Measurements from ENCODE around the gene M1AP. TPM values are rescaled to one million over a fixed set of nuclear protein-coding genes. Genes with fewer than 3 reads are reported as not detected.
A peak's percentile ranks its signal among the peaks of the same experiment; 100 is the strongest.

M1AP gene
- total RNA-seq, 1 experiment from 2014 or later: not detected

DNA sequence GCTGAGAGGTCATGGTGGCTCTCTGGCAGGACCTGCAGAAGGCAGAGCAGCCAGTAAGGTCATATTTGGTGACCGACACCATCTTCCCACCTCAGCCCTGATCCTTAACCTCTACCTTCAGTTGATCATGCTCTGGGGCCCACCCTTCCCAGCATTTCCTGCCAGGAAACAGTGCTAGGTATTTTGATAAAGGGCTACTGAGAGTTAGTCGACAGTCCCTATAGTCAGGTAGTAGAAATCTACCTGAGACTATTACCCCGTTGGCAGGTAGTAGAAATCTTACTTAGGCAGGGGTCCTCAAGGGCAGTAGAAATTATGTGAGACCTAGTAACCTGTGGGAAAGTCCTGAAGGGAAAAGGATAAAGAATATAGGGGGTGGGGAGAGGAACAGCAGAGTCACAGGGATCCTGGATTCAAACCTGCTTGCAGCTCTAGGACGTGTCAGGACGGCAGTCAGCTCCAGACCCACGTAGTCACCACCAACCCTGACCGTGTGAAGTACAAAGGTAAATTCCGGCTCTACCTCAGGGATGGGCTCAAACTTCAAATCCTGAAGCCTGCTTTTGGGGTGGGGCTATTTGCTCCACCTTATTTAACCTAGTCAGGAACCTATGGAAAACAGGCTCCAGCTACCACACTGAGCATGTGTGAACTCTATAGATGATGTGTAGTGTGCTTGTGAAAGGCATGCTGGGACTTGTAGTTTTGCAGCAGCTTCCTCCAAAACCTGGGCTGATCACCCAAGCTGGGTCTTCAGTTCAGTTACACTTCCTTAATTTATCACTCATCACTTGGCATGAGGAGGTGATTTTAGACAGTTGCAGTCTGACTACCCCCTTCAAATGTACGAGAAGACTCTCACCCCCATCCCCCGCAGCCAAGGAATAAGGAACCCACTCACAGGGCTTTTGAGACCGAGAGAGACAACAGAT lies 122.1 kb downstream of the M1AP start, which contains the start of gene DQX1:
Gene DQX1, minus strand, starts transcription at position 515 of the 932 bp plus-strand sequence. Its CDS starts 502 bp downstream, at position 13.
- DNase-seq (ENCODE audit: low spot score): peak; percentile 19

GRCh38 chr2:74524955-74525716 lies 123.0 kb downstream of the M1AP start:
- no peak for DNase-seq (ENCODE audit: low spot score)

DNA sequence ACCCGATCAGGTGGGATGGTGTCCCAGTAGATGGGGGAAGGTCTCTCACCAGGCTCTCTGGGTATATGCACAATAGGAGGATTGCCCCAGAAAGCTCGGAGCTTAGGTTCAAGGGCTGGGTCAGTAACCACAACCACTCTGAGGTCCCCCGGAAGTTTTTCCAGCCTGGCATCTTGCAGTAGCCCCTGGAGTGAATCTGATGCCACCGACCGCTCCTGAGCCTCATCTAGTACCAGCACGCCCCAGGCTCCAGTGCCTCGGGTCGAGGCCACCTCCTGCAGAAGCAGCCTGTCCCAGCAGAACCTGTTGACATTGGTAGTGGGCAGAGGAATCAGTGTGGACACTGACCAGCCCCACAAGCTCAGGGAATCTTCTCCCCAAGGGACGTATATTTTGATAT lies 124.1 kb downstream of the M1AP start:
- no peak for DNase-seq (ENCODE audit: low spot score)

GRCh38 chr2:74522516-74522915 lies 125.6 kb downstream of the M1AP start:
- no peak for DNase-seq (ENCODE audit: low spot score)

DNA sequence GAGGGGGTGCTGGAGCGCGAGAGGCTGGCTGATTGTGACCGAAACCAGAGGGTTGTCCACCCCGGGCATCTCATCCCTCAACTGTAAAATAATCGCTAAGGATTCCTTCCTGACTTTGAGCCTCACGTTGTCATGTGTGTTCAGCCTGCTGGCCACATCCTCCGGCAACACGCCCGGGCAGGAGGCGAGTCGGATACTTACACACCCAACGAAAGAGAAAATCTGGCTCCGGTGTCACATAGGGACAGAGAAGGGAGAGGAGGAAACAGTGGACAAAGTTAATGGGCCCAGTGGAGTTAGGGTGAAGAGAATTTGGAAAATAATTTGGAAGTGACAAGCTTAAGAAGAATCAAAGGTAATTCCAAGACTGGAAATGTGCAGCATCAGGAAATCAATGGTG lies 131.5 kb downstream of the M1AP start:
- DNase-seq (ENCODE audit: low spot score): no peak

- DNase-seq (ENCODE audit: low spot score): no peak
These were observed 132.0 kb downstream of the M1AP start for GRCh38 chr2:74515981-74516633.

- no peak for DNase-seq (ENCODE audit: low spot score)
These were observed 132.7 kb downstream of the M1AP start for GRCh38 chr2:74515271-74515980.

- no peak for DNase-seq (ENCODE audit: low spot score)
These were observed 133.5 kb downstream of the M1AP start, which contains the start of gene TLX2 for GRCh38 chr2:74514368-74515270. TSS of gene TLX2 (plus strand) at chr2:74514450. CDS start at chr2:74514807, 357 bp downstream.

DNA sequence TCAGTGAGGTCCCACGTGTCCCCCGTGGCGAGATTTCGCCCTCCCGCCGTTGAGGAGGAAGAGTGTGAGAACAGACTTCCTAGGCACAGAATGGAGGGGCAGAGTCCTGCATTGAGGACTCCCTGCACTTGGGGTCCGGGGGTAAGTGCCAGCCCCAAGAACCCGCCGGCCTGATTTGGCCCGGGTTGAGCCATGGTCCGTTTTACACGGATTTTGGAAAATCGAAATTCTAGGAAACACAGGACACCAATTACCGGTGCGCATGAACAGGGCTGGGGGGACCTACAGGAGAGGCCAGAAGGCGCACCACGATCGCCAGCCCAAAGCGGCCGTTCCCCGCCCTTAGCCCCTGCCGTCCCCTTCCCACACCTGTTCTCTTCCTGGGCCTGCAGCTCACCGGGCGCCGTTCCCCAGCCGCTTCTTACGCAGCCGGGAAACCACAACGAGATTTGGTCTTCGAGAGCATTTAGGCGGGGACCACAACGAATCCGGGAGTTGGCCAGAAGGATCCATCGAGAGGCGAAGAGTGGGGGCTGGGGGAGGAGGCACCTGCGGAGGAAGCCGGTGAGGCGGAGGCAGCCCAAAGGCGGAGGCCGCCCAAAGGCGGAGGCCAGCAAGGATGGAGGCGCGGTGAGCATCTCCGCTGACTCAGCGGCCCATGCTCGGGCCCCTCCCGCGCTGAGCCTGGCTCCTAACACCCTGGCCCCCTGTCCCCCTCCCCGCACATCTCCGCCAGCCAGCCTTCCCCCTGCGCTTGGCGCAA lies 134.3 kb downstream of the M1AP start:
- no peak for DNase-seq (ENCODE audit: low spot score)

DNA sequence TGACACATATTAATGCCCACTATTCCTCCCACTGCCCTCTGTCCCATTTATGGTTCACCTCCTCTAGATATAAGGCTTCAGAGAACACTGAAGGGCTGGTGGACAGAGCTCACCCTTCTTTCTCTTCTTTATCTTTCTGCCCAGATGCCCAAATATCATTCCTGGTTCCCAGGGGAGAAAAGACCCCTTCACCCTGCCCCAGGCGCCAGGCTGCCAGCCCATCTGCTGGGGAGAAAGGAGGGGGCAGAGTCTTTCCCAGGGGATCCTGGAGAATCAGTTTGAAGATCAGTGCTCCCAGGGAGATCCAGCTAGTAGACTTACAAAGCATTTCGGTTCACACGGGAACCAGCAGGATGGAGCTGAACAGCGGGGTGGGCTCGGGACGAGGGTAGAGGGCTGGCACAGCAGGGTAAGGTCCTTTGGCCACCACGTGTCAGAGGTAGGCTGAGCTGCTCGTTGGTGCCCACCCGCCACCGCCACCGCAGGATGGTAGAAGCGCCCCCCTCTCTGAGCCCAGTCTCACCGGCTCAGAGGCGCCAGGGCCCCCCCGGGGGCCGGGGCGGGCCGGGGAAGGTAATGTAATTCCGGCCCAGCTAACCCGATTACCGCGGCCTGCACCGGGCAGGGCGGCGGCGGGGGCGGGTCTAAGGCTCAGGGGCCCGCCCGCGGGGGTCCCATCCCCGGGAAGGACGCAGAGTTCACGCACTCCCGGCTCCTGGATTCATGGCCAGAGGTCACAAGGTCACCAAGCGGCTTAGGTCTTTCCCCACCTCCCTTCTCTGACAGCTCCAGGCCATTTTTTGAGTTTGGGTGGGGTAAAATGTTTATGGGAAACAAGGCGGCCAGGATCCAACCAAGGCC lies 135.2 kb downstream of the M1AP start:
- DNase-seq (ENCODE audit: low spot score): no peak

GRCh38 chr2:74511104-74511989 lies 136.8 kb downstream of the M1AP start:
- no peak for DNase-seq (ENCODE audit: low spot score)

DNA sequence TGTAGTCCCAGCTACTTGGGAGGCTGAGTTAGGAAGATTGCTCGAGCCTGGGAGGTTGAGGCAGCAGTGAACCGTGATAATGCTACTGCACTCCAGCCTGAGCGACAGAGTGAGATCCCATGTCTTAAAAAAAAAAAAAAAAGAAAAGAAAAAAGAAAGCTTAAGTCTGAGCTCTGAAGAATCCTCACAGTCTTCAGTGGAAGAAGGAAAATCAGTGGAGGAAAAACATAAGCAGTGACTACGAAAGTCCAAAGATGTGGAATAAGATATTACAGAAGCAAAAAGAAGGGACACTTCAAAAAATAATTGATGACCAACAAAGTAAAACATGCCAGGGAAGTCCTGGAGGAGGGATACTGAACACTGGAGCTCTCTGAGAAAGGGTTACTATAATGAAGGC lies 137.9 kb downstream of the M1AP start:
- no peak for DNase-seq (ENCODE audit: low spot score)

DNA sequence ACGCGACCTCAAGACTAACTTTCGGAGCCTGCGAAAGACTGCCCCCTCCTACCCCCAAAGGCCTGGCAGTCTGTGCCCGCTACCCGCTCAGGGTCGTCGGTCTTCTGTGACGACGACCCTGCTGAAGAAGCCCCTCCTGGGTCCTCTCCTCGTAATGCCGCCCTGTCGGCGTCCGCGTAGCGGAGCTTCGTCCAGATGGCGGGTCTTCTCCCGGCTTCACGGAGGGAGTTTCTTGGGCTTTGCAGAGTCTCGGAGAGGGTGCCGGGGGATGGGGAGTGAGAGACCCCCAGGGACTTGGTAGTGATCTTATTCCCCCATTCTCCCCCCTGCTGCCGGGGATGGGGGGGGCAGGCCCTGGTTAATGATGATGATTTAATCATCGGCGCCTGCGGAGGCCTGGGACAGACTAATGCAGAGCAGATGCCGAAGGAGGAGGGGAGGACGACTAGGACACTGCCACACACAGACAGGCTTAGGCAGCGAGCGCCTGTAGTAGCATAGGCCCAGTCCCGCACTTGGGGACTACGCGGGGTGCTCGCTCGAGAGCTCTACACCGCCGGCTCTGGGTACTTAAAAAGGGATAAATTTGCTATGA lies 140.1 kb downstream of the M1AP start:
- peak; percentile 44 for DNase-seq (ENCODE audit: low spot score)

Data from A172 (cell line).